ENCODE measurements around the gene PARL. TPM values are rescaled to one million over a fixed set of nuclear protein-coding genes. Genes with fewer than 3 reads are reported as not detected.

PARL gene
- total and polyA plus RNA-seq, 9 of the 15 experiments (the other 6 are each of a cell fraction or from before 2014, with no cell fraction given) = 39.5 to 82.4 (median 57.4) TPM

- TF ChIP-seq CTCF (IDR thresholded peaks at IDR 0.05 in 2 of 3, conservative IDR thresholded peaks at IDR 0.05 in 1 of 3; ENCODE audit: insufficient read depth in 2 of 3, low read depth in 1 of 3, low read length in 3 of 3) (peak; percentile 94 to 97 (median 96)), RBBP5 (IDR thresholded peaks at IDR 0.05; ENCODE audit: borderline replicate concordance, insufficient read depth, low read length, poor library complexity, severe bottlenecking) (peak; percentile 91), NRF1 (conservative IDR thresholded peaks at IDR 0.05 in 1 of 2, IDR thresholded peaks at IDR 0.05 in 1 of 2) (peak; percentile 39 to 52), DIDO1 (tag; IDR thresholded peaks at IDR 0.05; ENCODE audit: low read depth) (peak; percentile 93), THRA (IDR thresholded peaks at IDR 0.05) (peak; percentile 79), SMARCA4 (IDR thresholded peaks at IDR 0.05) (no peak), CHAMP1 (IDR thresholded peaks at IDR 0.05) (peak; percentile 53; the same call in 1 of the 2 replicates), ZNF780A (CRISPR knock-in tag; IDR thresholded peaks at IDR 0.05) (no peak), RFX7 (CRISPR knock-in tag; IDR thresholded peaks at IDR 0.05) (no peak), ZKSCAN1 (IDR thresholded peaks at IDR 0.05; ENCODE audit: low read depth, low read length) (peak; percentile 72), RUNX1 (IDR thresholded peaks at IDR 0.05; ENCODE audit: low read depth) (peak; percentile 75; the same call in 1 of the 2 replicates), NR2C2 (CRISPR knock-in tag; IDR thresholded peaks at IDR 0.05) (peak; percentile 100), NR2C2 (tag; IDR thresholded peaks at IDR 0.05) (peak; percentile 100), HDAC6 (IDR thresholded peaks at IDR 0.05; ENCODE audit: low read depth, low read length) (no peak), ZNF224 (CRISPR knock-in tag; IDR thresholded peaks at IDR 0.05) (no peak), ILK (tag; IDR thresholded peaks at IDR 0.05; ENCODE audit: borderline replicate concordance, low read depth) (no peak), ELF4 (CRISPR knock-in tag; IDR thresholded peaks at IDR 0.05) (peak; percentile 87; the same call in 1 of the 2 replicates), ASH1L (IDR thresholded peaks at IDR 0.05; ENCODE audit: borderline replicate concordance, low read depth, partially characterized antibody) (no peak), NONO (IDR thresholded peaks at IDR 0.05; ENCODE audit: low read depth in 2 of 2, low read length in 1 of 2) (peak; percentile 45 to 87; a peak in 3 of 4 replicates), KAT8 (IDR thresholded peaks at IDR 0.05; ENCODE audit: low read depth) (no peak)
Measured at GRCh38 chr3:183884427-183885296, at the start of gene PARL (continued).
